NCI-H1092 (cell line): ENCODE measurements around the gene CDR2.

Experiments
- DNase-seq: peaks from one replicate; lab custom pipeline; 2025; lab: John Stamatoyannopoulos, UW

Gene CDR2

GRCh38 chr16:22323959-22324786 is 50.2 kb downstream of the CDR2 start:
- DNase-seq = no peak

- no peak for DNase-seq
Measured at GRCh38 chr16:22323173-22323958, 51.1 kb downstream of the CDR2 start.

DNA sequence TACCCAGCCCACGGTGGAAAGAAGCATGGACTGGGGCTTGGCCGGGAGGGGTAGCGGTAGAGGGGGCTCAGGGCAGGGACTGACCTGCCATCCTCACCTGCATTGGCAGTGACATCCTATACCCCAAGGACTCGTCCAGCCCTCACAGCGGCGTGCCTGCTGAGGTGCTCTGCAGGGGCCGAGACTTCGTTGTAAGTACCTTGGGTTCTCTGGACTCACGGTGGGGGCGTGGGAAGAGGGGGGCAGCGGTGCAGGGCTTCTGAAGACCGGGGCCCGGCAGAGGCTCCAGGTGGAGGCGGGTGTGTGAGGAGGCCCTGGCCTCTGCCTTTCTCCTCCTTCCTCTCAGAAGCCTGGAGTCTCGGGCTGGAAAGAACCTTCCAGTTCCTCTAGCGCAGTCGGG is 51.7 kb downstream of the CDR2 start:
- no peak for DNase-seq

GRCh38 chr16:22322021-22322471 is 52.4 kb downstream of the CDR2 start:
- DNase-seq = no peak

- peak; percentile 33 for DNase-seq
Measured at GRCh38 chr16:22321340-22322001, 52.9 kb downstream of the CDR2 start.

DNA sequence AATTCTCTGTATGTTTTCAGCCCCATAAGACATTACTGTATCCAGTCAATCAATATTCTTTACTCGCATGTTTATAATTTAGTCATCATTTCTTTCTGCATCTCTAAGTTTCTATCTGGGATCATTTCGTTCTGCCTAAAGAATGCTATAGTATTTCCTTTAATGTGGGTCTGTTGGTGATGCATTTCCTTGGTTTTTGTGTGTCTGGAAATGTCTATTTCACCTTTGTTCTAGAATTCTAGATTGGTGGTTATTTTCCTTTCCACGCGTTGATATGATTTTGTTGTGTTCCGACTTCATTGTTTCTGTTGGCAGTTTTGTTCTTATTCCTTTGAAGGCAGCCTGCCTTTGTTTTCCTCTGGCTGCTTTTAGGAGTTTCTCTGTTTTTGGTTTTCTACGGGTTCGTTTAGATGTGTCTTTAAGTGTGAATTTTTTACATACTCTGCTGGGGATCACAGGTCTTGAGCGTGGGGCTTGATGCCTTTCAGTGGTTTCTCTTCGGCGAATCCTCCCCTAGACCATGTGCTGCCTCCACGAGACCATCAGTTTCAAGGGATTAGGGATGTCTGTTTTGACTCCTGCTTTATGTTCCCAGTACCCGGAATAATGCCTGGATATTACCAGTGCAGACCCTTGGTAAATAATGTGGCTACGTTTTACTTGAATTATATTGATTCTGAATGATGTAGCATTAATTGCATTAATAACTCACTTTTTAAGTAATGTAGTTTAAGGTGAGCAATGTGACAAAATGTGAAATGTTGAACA is 53.7 kb downstream of the CDR2 start:
- no peak for DNase-seq

GRCh38 chr16:22318690-22319358 is 55.6 kb downstream of the CDR2 start:
- DNase-seq = no peak

DNA sequence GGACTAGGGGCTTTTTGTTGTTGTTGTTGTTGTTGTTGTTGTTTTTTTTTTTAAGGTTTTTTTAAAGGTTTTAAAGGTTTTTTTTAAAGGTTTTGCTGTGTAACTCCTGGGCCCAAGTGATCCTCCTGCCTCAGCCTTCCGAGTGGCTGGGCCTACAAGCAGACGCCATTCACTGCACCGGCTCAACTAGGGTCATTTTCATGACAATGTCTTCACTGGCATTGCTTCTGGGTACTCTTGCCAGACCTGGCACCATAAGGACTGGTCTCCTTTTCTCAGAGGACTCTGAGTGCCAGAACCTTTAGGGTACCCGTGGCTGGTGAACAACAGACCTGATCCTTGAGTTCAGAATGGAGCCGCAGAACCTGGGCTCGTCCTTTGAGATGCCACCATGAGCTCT is 56.8 kb downstream of the CDR2 start:
- DNase-seq = no peak

- DNase-seq = no peak
Measured at GRCh38 chr16:22317001-22317530, 57.4 kb downstream of the CDR2 start.

- no peak for DNase-seq
Measured at GRCh38 chr16:22316411-22316811, 58.0 kb downstream of the CDR2 start.

GRCh38 chr16:22315979-22316378 is 58.4 kb downstream of the CDR2 start:
- DNase-seq = no peak

DNA sequence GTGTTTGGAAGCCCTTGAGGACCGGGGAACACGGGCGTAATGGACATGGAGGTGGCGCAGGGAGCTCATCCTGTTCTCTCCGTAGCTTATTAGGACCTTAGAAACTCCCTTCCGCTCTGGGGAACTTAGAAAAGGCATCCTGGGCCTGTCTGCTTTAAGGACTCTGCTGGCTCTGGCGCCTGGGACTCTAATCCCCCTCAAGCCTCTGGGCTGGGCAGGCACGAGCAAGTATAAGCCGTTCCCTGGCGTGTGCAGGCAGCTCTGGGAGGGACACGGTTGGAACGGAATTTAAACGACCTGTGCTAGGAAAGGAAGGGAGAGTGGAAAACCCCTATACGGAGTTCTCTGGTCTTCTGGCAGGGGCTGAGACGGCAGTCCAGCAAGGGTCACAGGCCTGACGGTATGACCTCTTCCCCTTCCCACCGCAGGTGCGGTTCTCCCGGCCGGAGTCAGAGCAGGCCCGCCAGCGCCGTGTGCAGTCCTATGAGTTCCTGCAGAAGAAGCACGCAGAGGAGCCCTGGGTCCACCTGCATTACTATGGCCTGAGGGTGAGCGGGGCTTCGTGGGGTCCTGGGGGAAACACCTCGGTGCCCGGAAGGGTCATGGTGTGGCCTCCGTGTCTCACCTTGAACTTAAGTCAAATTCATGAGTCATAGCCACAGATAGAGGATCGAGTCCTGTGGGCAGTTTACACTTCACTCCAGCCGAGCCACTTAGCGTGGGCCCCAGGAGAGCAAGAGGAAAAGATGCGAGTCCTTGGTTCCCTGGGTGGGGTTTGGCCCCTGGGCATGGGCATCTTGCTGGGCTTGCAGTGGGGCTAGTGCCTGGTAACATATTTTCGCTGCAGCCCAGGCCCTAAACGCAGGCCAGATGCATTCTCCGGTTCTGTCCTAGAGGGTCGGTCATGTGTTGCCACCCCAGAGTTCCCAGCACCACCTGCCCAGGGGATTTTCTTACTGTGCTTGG is 59.5 kb downstream of the CDR2 start:
- no peak for DNase-seq

DNA sequence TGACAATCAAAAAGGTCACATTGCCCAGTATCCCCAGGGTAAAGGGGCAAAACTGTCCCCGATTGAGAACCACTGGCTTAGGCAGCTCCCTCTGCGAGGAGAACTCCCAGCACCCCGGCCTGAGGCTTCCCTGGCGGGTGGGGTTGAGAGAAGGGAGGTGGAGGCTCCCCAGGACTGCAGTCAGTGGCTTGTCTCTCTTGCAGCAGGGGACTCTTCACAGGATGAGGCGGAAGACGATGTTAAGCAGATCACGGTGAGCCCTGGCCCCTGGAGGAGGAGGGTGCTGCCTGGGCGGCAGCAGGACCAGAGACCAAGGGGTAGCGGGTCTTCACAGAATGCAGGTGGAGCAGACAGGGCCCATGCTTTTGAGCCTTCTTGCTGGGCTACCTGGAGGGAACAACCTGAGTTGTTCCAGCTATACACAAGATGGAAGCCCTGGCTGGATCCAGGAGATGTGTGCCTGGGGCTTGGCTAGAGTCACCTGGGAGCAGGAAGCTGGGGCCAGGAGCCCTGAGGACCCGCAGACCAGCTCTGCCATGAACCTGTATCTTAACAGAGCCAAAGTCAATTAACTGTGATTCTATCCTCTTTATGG is 60.4 kb downstream of the CDR2 start:
- DNase-seq = no peak

DNA sequence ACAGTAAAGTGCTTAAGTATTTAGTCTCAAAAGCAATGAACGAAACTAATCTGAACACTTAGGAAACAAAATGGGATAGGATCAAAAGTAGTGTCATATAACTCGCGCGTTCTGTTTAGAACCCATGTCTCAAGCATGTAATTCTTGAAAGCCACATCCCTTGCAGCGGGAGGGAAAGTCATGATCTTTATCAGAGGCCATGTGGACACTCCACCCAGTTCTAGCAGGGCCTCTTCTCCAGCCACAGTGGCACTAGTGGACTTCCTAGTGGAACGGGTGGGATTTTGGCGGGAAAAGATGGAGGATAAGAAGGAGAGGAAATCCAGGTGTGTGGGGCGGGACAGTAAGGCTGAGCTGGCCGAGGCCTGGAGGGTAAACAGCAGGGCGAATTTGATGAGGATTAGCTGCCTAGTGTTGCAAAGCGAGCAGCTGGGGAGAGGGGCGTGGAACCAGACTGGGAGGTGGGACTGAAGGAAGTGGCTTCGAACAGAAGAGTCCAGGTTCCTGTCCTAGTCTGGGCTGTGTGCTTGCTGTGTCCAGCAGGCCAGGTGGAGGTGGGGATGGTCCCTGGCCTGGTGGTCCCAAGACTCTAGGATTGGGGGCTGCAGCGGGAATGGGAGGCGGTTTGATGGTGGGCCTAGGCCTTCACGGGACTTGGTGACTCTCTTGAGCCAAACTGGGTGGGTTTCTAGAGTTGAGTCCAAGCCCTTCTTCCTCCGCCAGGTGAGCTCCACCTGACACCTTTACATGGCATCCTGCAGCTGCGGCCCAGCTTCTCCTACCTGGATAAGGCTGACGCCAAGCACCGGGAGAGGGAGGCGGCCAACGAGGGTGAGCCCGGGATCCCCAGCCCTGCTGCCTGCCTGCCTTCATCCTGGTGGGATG is 61.3 kb downstream of the CDR2 start:
- DNase-seq = no peak

DNA sequence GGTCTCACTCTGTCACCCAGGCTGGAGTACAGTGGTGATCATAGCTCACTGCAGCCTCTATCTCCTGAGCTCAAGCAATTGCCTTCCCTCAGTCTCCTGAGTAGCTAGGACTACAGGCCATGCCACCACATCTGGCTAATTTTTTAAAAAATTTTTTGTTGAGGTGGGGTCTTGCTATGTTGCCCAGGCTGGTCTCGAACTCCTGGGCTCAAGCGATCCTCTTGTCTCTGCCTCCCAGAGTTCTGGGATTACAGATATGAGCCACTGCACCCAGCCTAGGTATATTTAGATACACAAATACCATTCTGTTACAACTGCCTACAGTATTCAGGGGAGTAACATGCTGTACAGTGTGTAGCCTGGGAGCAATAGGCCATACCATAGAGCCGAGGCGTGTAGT is 62.9 kb downstream of the CDR2 start:
- no peak for DNase-seq

- no peak for DNase-seq
Measured at GRCh38 chr16:22308824-22309520, 65.4 kb downstream of the CDR2 start.

GRCh38 chr16:22307838-22308237 is 66.6 kb downstream of the CDR2 start:
- DNase-seq = no peak

DNA sequence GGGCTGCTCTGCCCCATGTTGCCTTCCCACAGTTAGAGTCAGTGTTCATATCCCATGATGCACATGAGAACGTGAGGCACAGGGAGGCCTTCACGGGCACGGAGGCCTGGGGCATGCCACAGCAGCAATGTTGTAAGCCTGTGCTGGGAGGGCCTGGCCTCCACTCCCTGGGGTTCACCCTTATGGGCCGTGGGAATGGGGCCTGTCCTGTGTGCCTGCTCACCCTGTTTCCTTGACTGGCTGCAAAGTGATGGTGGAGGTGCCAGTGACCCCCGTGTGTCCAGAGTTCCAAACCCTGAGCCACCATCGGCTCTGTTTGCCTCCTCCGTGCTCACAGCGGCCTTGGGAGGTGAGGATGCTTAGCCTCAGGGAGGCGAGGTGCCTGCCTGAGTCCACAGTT is 67.6 kb downstream of the CDR2 start:
- DNase-seq = no peak
